HG03135 (cell line): ENCODE data around the gene NTNG1.

ENCODE experiments used
- ATAC-seq: cut with Tn5 transposase; IDR thresholded peaks from one replicate; pipeline ENCODE4 v1.9.1; 2021; ENCODE audit warnings: mild to moderate bottlenecking, moderate library complexity; ENCODE audit not compliant: unreplicated experiment

NTNG1 gene

GRCh38 chr1:107487506-107487905 is 346.7 kb downstream of the NTNG1 start:
- no peak for ATAC-seq

DNA sequence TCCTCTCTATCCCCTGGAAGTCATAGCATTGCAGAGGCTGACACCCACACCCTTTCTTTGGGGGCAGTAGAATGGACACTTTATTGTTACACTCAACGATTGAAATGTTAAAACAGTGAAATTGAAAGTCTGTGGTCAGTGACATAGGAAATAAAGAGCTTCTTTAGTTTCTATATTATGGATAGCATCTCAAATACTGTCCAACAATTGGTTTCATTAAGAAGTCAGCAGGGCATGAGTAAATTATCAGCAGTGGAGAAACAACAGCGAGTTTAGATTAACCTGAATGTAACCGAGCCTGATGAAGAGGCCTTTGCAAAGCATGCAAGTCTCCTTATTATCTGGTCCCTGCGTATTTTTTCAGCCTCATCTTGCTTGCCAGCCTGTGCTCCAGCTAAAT is 350.7 kb downstream of the NTNG1 start:
- ATAC-seq: no peak

- ATAC-seq: no peak
These were observed 352.4 kb downstream of the NTNG1 start for GRCh38 chr1:107493111-107493716.

DNA sequence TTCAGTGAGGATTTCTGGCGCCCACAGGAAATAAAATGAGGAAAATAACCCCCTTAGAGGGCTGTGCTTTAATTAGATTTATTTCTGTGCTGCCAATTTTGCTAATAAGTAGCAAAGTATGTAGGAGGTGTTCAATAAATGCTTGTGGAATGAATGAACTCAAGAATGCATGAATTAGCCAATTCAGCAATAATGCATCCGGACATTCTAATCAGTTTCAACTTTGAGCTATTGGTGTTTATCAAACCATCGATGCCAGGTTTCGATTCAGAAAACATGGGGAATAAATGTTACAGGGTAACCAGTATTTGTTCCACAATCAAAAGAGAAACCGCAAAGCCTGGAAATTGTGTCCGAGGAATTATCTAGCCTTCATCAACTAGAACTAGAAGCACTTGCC is 353.2 kb downstream of the NTNG1 start:
- ATAC-seq: no peak

- no peak for ATAC-seq
These were observed 355.2 kb downstream of the NTNG1 start for GRCh38 chr1:107496002-107496401.

- peak; percentile 99 for ATAC-seq
These were observed 358.4 kb downstream of the NTNG1 start for GRCh38 chr1:107499139-107499744.

DNA sequence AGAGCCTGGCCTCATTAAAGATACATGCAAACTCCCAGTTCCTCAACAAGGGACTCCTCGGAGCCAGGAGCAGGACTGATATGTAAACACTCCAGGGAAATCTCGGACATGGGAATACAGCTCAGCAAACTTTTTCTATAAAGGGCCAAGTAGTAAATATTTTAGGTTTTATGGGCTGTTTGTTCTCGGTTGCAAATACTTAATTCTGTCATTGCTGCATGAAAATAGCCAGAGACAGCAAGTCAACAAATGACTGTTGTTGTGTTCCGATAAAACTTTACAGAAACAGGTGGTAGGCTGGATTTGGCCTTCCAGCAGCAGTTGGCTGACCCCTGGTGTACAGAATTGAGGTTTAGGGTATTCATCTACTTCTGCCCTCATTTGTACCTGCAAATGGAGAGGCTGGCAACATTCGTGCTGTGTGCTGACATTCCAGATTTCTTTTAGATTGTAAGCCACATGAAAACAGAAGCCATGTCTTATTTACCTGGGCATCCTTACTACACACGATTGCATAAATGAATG is 360.3 kb downstream of the NTNG1 start:
- ATAC-seq: no peak

- no peak for ATAC-seq
These were observed 369.5 kb downstream of the NTNG1 start for GRCh38 chr1:107510347-107510746.

- ATAC-seq: no peak
These were observed 372.0 kb downstream of the NTNG1 start for GRCh38 chr1:107512836-107513235.

- no peak for ATAC-seq
These were observed 374.0 kb downstream of the NTNG1 start for GRCh38 chr1:107514841-107515240.

DNA sequence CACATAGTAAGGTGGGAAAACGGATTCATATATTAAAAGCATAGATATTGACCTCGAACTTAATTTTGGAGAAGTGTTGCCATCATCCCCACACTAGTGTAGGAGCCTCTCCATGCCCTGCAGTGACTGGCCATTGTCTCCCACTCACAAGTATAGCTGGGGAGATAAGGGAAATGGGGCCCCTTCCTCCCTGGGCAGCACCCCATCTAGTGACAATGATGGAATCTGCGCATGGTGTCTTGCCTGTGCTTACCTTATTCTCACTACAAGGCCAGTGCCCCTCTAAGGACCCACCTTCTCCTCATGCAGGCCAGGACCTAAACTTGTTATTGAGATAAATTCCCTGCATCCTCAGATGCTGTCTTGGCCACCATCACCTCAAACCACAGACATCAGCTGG is 374.9 kb downstream of the NTNG1 start:
- ATAC-seq: no peak

GRCh38 chr1:107523061-107523460 is 382.2 kb downstream of the NTNG1 start:
- no peak for ATAC-seq

DNA sequence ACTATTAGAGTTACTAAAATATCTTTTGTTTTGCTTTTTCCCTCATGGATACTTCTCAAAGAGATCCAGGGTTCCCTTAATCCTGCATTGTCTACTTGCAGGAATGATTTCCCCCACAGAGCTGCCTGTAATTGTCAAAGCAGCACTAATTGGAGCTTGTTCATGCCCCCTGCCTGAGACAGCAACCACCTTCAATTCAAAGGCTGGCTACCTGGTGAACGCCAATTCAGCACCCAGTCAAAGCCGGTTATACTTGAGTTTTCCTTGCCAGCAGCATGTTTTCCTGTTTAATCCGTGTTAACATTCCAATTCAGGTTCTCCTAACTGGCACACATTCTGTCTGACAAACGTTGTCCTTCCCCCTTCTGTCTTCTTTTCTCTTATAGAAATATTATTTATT is 382.9 kb downstream of the NTNG1 start:
- ATAC-seq: no peak

DNA sequence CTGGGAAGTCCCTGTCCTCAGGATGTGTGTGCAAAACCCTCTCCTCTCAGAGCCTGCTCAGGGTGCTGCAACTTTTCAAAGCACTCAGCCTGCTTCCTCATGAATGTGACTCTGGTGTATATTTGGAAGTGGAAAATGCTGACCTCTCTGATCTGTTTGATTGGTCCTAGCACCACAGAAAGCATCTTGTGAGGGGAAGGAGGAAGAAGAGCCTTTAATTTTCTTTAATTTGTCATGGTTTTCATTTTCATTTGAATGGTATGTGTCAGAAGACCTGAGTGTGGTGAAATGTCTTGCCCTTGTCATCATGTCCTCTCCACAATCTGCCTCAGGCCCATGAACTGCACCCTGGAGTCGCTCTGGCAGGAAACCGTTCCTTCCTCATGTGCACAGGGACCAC is 383.5 kb downstream of the NTNG1 start:
- no peak for ATAC-seq

DNA sequence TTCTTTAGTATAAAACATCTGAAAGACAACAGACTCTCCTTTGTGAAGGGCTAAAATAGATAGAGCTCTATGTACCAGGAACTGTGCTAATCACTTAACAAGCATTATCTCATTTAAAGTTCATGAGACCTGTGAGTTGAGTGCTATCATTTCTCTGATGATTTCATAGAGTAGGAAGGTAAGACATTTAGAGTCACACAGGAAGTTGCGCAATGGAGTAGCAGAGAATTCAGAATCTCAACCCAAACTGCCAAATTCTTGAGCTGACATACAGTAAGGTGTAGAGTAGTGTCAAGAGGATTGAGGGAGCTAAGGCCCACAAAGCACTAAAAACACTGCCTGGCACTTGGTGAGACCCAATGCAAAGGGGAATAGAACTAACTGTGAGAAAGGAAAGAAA is 384.3 kb downstream of the NTNG1 start:
- no peak for ATAC-seq

GRCh38 chr1:107525961-107526360 is 385.1 kb downstream of the NTNG1 start:
- no peak for ATAC-seq

GRCh38 chr1:107526524-107527198 is 385.8 kb downstream of the NTNG1 start:
- no peak for ATAC-seq

DNA sequence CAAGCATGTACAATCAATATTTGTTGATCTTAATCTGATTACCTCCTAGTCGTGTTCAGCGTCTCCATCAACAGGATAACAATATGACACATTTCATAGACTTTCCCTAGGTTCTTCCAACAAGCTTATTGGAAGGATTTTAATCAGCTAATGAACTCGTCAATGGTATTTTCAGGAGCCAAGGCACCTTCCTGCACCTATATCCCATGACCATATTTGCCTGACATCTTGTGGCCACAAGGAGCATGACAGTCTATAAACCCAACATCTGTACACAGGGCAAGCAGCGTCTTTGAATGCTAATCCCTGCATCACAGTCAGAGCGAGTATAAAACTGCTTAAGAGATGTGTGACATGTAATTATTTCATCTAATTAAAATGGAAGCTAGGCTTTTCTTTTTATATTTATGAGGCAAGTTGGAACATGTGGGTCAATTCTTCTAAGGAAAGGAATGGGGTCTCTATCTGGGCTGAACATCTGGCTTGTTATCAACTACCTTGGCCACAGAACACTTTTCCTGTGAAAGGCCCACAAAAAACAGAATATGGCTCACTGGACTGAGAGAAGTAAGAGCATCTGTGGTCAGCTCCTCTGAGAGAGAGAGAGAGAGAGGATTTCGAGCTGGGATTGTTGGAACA is 388.8 kb downstream of the NTNG1 start:
- peak; percentile 96 for ATAC-seq

DNA sequence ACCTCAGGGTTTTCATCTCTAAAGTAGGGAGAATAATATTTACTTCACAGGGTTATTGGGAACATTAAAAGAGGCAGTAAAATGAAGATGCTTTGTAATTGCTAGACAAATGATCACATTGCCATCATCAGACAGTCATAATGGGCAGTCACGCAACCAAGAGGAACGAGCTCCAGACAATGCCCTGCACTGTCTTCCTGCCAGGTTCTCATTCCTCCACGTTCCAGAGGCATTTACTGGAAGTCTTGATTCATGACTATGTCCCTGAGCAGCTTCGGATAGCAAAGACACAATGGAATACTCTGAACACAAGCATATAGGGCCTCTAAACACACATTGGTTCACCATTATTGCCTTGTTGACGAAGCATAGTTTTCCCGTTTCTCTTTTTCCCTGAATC is 389.7 kb downstream of the NTNG1 start:
- no peak for ATAC-seq

- ATAC-seq: no peak
These were observed 390.4 kb downstream of the NTNG1 start for GRCh38 chr1:107531065-107531908.

DNA sequence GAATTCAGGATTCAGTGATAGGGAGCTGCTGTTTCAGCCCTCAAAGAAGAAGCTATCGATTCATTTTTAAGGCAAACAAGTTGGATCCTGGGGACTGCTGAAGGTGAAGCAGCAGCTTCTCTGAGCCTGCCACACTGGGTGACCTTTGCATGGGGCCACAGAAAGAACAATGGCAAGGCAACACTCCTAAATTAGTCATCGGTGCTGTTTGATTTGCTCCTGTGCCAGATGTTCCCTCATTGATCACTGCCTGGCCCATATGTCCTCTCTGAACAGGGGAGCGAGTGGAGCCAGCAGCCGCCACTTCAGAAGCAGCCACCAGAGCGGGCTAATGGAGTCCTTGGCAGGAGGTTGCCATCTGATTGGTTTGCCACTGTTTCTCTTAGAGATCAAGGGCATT is 391.5 kb downstream of the NTNG1 start:
- no peak for ATAC-seq
